Liver (tissue), 9 donors: Measurements from ENCODE around the gene CDCP1. TPM values are rescaled to one million over a fixed set of nuclear protein-coding genes. Genes with fewer than 3 reads are reported as not detected.

Experiments
- DNase-seq: peaks from one replicate; pipeline ENCODE4 v3.0.0-alpha.2; 2017; ENCODE audit warnings: low spot score
- H3K27ac ChIP-seq, 2 donors: one replicate each; pipeline ENCODE4 v1.7.0; 2013; ENCODE audit warnings: inconsistent platforms in 2 of 2, low read length in 2 of 2, control low read depth in 1 of 2, low read depth in 1 of 2, mild to moderate bottlenecking in 1 of 2
- H3K27me3 ChIP-seq, 4 donors: one replicate each; pipeline versions ENCODE4 v1.6.1 to v1.7.0; 2013; ENCODE audit warnings: low read length in 3 of 4, inconsistent platforms in 1 of 4, mild to moderate bottlenecking in 1 of 4, moderate library complexity in 1 of 4; ENCODE audit not compliant: control insufficient read depth in 4 of 4, insufficient read depth in 4 of 4
- H3K36me3 ChIP-seq, 4 donors: one replicate each; pipeline versions ENCODE4 v1.6.1 to v1.7.0; 2013; ENCODE audit warnings: low read length in 3 of 4, mild to moderate bottlenecking in 3 of 4, low read depth in 1 of 4, moderate library complexity in 1 of 4; ENCODE audit not compliant: control insufficient read depth in 4 of 4, insufficient read depth in 3 of 4
- H3K4me1 ChIP-seq, 4 donors: one replicate each; pipeline versions ENCODE4 v1.6.1 to v1.7.0; 2013; ENCODE audit warnings: low read length in 3 of 4, mild to moderate bottlenecking in 3 of 4, moderate library complexity in 1 of 4; ENCODE audit not compliant: control insufficient read depth in 4 of 4, insufficient read depth in 4 of 4
- H3K4me3 ChIP-seq, 3 donors: one replicate each; pipeline versions ENCODE4 v1.6.1 to v1.7.0; 2013; ENCODE audit warnings: low read length in 3 of 3, control low read depth in 1 of 3, low read depth in 1 of 3, mild to moderate bottlenecking in 1 of 3
- H3K9ac ChIP-seq, 2 donors: one replicate each; pipeline ENCODE4 v1.7.0; 2013; ENCODE audit warnings: low read length in 2 of 2, mild to moderate bottlenecking in 2 of 2, moderate library complexity in 2 of 2, control low read depth in 1 of 2, low read depth in 1 of 2
- H3K9me3 ChIP-seq, 4 donors: one replicate each; pipeline versions ENCODE4 v1.6.1 to v1.7.0; 2013; ENCODE audit warnings: low read length in 3 of 4; ENCODE audit not compliant: control insufficient read depth in 4 of 4
- ATF3 ChIP-seq: IDR thresholded peaks from 2 replicates; pipeline ENCODE4 v1.6.1; 2016; ENCODE audit warnings: antibody characterized with exemption
- EGR1 ChIP-seq, 2 donors: IDR thresholded peaks; 2 replicates each; pipeline ENCODE4 v1.6.1; 2016 to 2018; ENCODE audit warnings: antibody characterized with exemption in 2 of 2, low read depth in 2 of 2
- FOXA1 ChIP-seq: IDR thresholded peaks from 2 replicates; pipeline ENCODE4 v1.6.1; 2016; ENCODE audit warnings: antibody characterized with exemption
- FOXA2 ChIP-seq: IDR thresholded peaks from 2 replicates; pipeline ENCODE4 v1.6.1; 2016; ENCODE audit warnings: antibody characterized with exemption
- GABPA ChIP-seq, 2 donors: IDR thresholded peaks in 1 of 2; conservative IDR thresholded peaks in 1 of 2; 2 replicates each; pipeline ENCODE4 v1.6.1; 2016; ENCODE audit warnings: antibody characterized with exemption in 2 of 2, mild to moderate bottlenecking in 1 of 2, moderate library complexity in 1 of 2
- HNF4A ChIP-seq, 2 donors: conservative IDR thresholded peaks; 2 replicates each; pipeline ENCODE4 v1.6.1; 2016; ENCODE audit warnings: antibody characterized with exemption in 2 of 2, mild to moderate bottlenecking in 2 of 2
- HNF4G ChIP-seq: IDR thresholded peaks from 2 replicates; pipeline ENCODE4 v1.6.1; 2016; ENCODE audit warnings: antibody characterized with exemption
- JUND ChIP-seq, 2 donors: IDR thresholded peaks; 2 replicates each; pipeline ENCODE4 v1.6.1; 2016; ENCODE audit warnings: antibody characterized with exemption in 2 of 2
- MAX ChIP-seq: IDR thresholded peaks from 2 replicates; pipeline ENCODE4 v1.6.1; 2016; ENCODE audit warnings: antibody characterized with exemption
- NR2F2 ChIP-seq: IDR thresholded peaks from 2 replicates; pipeline ENCODE4 v1.6.1; 2016; ENCODE audit warnings: antibody characterized with exemption
- RAD21 ChIP-seq, 2 donors: IDR thresholded peaks; 2 replicates each; pipeline ENCODE4 v1.6.1; 2016; ENCODE audit warnings: antibody characterized with exemption in 2 of 2, mild to moderate bottlenecking in 2 of 2
- REST ChIP-seq: IDR thresholded peaks from 2 replicates; pipeline ENCODE4 v1.6.1; 2016; ENCODE audit warnings: antibody characterized with exemption, mild to moderate bottlenecking
- RXRA ChIP-seq, 2 donors: IDR thresholded peaks; 2 replicates each; pipeline ENCODE4 v1.6.1; 2017 to 2018; ENCODE audit warnings: antibody characterized with exemption in 2 of 2, mild to moderate bottlenecking in 1 of 2
- SP1 ChIP-seq: IDR thresholded peaks from 2 replicates; pipeline ENCODE4 v1.6.1; 2018; ENCODE audit warnings: antibody characterized with exemption, mild to moderate bottlenecking
- TAF1 ChIP-seq: conservative IDR thresholded peaks from 2 replicates; pipeline ENCODE4 v1.6.1; 2016; ENCODE audit warnings: antibody characterized with exemption, mild to moderate bottlenecking
- YY1 ChIP-seq: IDR thresholded peaks from 2 replicates; pipeline ENCODE4 v1.6.1; 2016; ENCODE audit warnings: antibody characterized with exemption, mild to moderate bottlenecking
- WGBS: extraction: QIAGEN DNeasy Blood & Tissue Kit; methylation state at CpG from one replicate; pipeline ENCODE4 v1.1.7; 2013; 5-methylcytosine and 5-hydroxymethylcytosine counted together
- polyA plus RNA-seq, 2 donors: library from polyadenylated mRNA; stranded (reverse) in 1 of 2; unstranded in 1 of 2; fragments of 200-250 nt in 1 of 2; fragments of >200 nt in 1 of 2; fragmentation: Nextera tagmentation in 1 of 2; extraction: Ambion mirVana in 1 of 2; gene quantifications; one replicate each; pipeline versions ENCODE4 v1.2.1 to v1.2.3, GENCODE V29; 2013 to 2015
- total RNA-seq, 2 donors: library from RNA; depleted of rRNA; stranded (reverse); fragments of >200 nt; gene quantifications; one replicate each; pipeline ENCODE4 v1.2.3, GENCODE V29; 2014
- TF ChIP-seq, protein P1 (sequence below): fragments of 150-350 bp; IDR thresholded peaks from 2 replicates; pipeline ENCODE4 v1.5.1; 2017; ENCODE audit warnings: improper control_type of control experiment, low read depth, low read length; ENCODE audit not compliant: missing input control
- TF ChIP-seq, protein P2 (sequence below): IDR thresholded peaks from 2 replicates; pipeline ENCODE4 v1.6.1; 2016; ENCODE audit warnings: antibody characterized with exemption
- donor health status: healthy.
- donor health status: healthy.
- donor health status: healthy.
- donor health status: healthy.
- donor health status: healthy.

CDCP1 gene
- total and polyA plus RNA-seq, 4 donors = 0.22 to 0.67 (median 0.45) TPM

DNA sequence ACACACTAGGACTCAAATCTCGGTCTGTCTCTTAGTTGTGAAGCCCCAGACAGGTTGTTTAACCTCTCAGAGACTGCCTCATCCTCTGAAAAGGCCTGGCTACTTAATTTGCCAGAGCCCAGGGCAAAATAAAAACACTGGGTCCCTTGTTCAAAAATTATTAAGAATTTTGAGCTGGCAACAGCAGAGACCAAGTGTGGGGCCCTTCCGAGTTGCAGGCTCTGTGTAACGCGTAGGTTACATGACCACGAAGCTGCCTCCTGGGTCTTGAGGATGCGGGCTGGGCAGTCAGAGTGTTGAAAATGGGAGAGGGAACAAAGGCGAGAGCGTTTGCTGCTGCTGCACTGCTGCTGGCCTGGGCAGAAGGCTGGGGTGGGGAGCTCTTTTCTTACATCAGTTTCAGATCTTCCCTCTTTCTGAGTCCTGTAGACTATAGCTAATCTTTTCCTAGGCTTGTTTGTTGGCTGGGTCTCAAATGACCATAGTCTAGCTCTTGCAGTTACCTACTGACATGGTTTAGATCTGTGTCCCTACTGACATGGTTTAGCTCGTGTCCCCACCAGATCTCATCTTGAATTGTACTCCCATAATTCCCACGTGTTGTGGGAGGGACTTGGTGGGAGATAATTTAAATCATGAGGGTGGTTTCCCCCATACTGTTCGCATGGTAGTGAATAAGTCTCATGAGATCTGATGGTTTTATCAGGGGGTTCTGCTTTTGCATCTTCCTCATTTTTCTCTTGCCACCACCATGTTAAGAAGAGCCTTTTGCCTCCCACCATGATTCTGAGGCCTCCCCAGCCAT lies 70.2 kb downstream of the CDCP1 start:
- Histone ChIP-seq H3K36me3 (no peaks in the 10 kb centered on the region), H3K4me3 (no peak overlapping the region), H3K4me1 (no peaks in the 10 kb centered on the region), H3K27ac (no peak overlapping the region), H3K9ac (no peak overlapping the region), H3K27me3 (peaks cover 0 to 4% (median 0%) of the 10 kb centered on the region in 4 donors), H3K9me3 (no peaks in the 10 kb centered on the region)
- no peak for DNase-seq
- TF ChIP-seq NR2F2 = no peak
- no peak for TF ChIP-seq RAD21 (IDR thresholded peaks at IDR 0.05)
- TF ChIP-seq, protein P1, sequence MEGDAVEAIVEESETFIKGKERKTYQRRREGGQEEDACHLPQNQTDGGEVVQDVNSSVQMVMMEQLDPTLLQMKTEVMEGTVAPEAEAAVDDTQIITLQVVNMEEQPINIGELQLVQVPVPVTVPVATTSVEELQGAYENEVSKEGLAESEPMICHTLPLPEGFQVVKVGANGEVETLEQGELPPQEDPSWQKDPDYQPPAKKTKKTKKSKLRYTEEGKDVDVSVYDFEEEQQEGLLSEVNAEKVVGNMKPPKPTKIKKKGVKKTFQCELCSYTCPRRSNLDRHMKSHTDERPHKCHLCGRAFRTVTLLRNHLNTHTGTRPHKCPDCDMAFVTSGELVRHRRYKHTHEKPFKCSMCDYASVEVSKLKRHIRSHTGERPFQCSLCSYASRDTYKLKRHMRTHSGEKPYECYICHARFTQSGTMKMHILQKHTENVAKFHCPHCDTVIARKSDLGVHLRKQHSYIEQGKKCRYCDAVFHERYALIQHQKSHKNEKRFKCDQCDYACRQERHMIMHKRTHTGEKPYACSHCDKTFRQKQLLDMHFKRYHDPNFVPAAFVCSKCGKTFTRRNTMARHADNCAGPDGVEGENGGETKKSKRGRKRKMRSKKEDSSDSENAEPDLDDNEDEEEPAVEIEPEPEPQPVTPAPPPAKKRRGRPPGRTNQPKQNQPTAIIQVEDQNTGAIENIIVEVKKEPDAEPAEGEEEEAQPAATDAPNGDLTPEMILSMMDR = no peak
- no peak for TF ChIP-seq YY1
- TF ChIP-seq EGR1 (IDR thresholded peaks at IDR 0.05; ENCODE audit: low read depth in 2 of 2) = no peak
- no peak for TF ChIP-seq TAF1
- no peak for TF ChIP-seq GABPA (IDR thresholded peaks at IDR 0.05 in 1 of 2, conservative IDR thresholded peaks at IDR 0.05 in 1 of 2)
- no peak for TF ChIP-seq SP1
- TF ChIP-seq FOXA2 = no peak
- TF ChIP-seq, protein P2, sequence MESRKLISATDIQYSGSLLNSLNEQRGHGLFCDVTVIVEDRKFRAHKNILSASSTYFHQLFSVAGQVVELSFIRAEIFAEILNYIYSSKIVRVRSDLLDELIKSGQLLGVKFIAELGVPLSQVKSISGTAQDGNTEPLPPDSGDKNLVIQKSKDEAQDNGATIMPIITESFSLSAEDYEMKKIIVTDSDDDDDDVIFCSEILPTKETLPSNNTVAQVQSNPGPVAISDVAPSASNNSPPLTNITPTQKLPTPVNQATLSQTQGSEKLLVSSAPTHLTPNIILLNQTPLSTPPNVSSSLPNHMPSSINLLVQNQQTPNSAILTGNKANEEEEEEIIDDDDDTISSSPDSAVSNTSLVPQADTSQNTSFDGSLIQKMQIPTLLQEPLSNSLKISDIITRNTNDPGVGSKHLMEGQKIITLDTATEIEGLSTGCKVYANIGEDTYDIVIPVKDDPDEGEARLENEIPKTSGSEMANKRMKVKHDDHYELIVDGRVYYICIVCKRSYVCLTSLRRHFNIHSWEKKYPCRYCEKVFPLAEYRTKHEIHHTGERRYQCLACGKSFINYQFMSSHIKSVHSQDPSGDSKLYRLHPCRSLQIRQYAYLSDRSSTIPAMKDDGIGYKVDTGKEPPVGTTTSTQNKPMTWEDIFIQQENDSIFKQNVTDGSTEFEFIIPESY = no peak
- TF ChIP-seq MAX = no peak
- TF ChIP-seq RXRA (IDR thresholded peaks at IDR 0.05) = no peak
- no peak for TF ChIP-seq FOXA1
- TF ChIP-seq HNF4G = no peak
- no peak for TF ChIP-seq HNF4A (conservative IDR thresholded peaks at IDR 0.05)
- WGBS = 85% methylated on average over 11 of the region's 11 CpGs

- Histone ChIP-seq H3K27ac (no peak overlapping the region), H3K36me3 (no peaks in the 10 kb centered on the region), H3K4me3 (no peak overlapping the region), H3K4me1 (no peaks in the 10 kb centered on the region), H3K9me3 (no peaks in the 10 kb centered on the region), H3K27me3 (peaks cover 0 to 4% (median 0%) of the 10 kb centered on the region in 4 donors), H3K9ac (no peak overlapping the region)
- DNase-seq = no peak
- TF ChIP-seq FOXA2 (no peak), HNF4G (no peak), JUND (IDR thresholded peaks at IDR 0.05) (no peak), TAF1 (no peak), GABPA (IDR thresholded peaks at IDR 0.05 in 1 of 2, conservative IDR thresholded peaks at IDR 0.05 in 1 of 2) (no peak), FOXA1 (no peak), HNF4A (conservative IDR thresholded peaks at IDR 0.05) (no peak), RAD21 (IDR thresholded peaks at IDR 0.05) (no peak), RXRA (IDR thresholded peaks at IDR 0.05) (no peak), NR2F2 (no peak), YY1 (no peak), REST (no peak), ATF3 (no peak), SP1 (no peak)
- TF ChIP-seq, protein P2 = no peak
- TF ChIP-seq, protein P1 = no peak
Observed at GRCh38 chr3:45071075-45071474, 75.1 kb downstream of the CDCP1 start.
